HEK293 (cell line): ENCODE measurements around the gene GRIK2.

Experiments used
- CTCF ChIA-PET: fragments of 350-600 bp; formaldehyde crosslinking; extraction: SDS; loops from one replicate; lab custom pipeline; 2021; ENCODE audit warnings: antibody characterized with exemption; lab: Yijun Ruan, JAX
- POLR2A ChIA-PET: fragments of 300-600 bp; formaldehyde crosslinking; extraction: SDS; loops from one replicate; lab custom pipeline; 2020; ENCODE audit warnings: antibody characterized with exemption, inconsistent platforms; lab: Yijun Ruan, JAX
- H3K27ac ChIP-seq: fragments of 200-500 bp; sonication (Bioruptor generic); 2 replicates; pipeline ENCODE4 v1.5.1; 2014; ENCODE audit warnings: low read depth, low read length, control low read depth, inconsistent platforms; ENCODE audit errors: extremely low read depth
- H3K36me3 ChIP-seq, 2 experiments: fragments of 200-500 bp in 1 of 2; sonication (Bioruptor generic) in 1 of 2; 1 replicate in 1 of 2; 2 replicates in 1 of 2; pipeline ENCODE4 v1.5.1; 2014 to 2017; ENCODE audit warnings: inconsistent platforms in 2 of 2, low read length in 2 of 2; ENCODE audit not compliant: control insufficient read depth in 2 of 2, insufficient read depth in 1 of 2
- H3K4me1 ChIP-seq: fragments of 200-500 bp; sonication (Bioruptor generic); 2 replicates; pipeline ENCODE4 v1.5.1; 2014; ENCODE audit warnings: mild to moderate bottlenecking, low read length, inconsistent platforms; ENCODE audit not compliant: control insufficient read depth, insufficient read depth
- H3K4me3 ChIP-seq: 2 replicates; pipeline ENCODE4 v1.5.1; 2011; ENCODE audit warnings: low read depth, mild to moderate bottlenecking, control low read depth, low read length, moderate library complexity
- H3K9me3 ChIP-seq: fragments of 200-500 bp; sonication (Bioruptor generic); 2 replicates; pipeline ENCODE4 v1.5.1; 2014; ENCODE audit warnings: low read depth, low read length, inconsistent platforms; ENCODE audit not compliant: control insufficient read depth, insufficient read depth
- FEZF1 ChIP-seq: fragments of 450-650 bp; formaldehyde crosslinking; IDR thresholded peaks from 2 replicates; pipeline ENCODE4 v1.5.1; 2016; ENCODE audit warnings: missing biosample characterization, missing genetic modification characterization
- REPIN1 ChIP-seq: fragments of 450-650 bp; formaldehyde crosslinking; IDR thresholded peaks from 2 replicates; pipeline ENCODE4 v1.5.1; 2017; ENCODE audit warnings: missing biosample characterization, missing genetic modification characterization, low read depth
- REST ChIP-seq: fragments of 450-650 bp; formaldehyde crosslinking; IDR thresholded peaks from 2 replicates; pipeline ENCODE4 v1.5.1; 2016; ENCODE audit warnings: missing biosample characterization, missing genetic modification characterization
- TRIM28 ChIP-seq: IDR thresholded peaks from 2 replicates; pipeline ENCODE4 v1.6.1; 2011; ENCODE audit warnings: low read length, control low read depth, borderline replicate concordance
- ZBTB7A ChIP-seq: fragments of 450-650 bp; formaldehyde crosslinking; IDR thresholded peaks from 2 replicates; pipeline ENCODE4 v1.5.1; 2016; ENCODE audit warnings: low read depth, missing biosample characterization, missing genetic modification characterization
- ZFP37 ChIP-seq: fragments of 450-650 bp; formaldehyde crosslinking; IDR thresholded peaks from 2 replicates; pipeline ENCODE4 v1.5.1; 2016; ENCODE audit warnings: missing biosample characterization, missing genetic modification characterization
- ZFP41 ChIP-seq: fragments of 450-650 bp; formaldehyde crosslinking; IDR thresholded peaks from 2 replicates; pipeline ENCODE4 v1.5.1; 2016; ENCODE audit warnings: missing biosample characterization, missing genetic modification characterization, borderline replicate concordance
- ZNF133 ChIP-seq: fragments of 450-650 bp; formaldehyde crosslinking; IDR thresholded peaks from 2 replicates; pipeline ENCODE4 v1.5.1; 2016; ENCODE audit warnings: missing biosample characterization, missing genetic modification characterization
- ZNF140 ChIP-seq: fragments of 450-650 bp; formaldehyde crosslinking; IDR thresholded peaks from 2 replicates; pipeline ENCODE4 v1.5.1; 2016; ENCODE audit warnings: missing biosample characterization, missing genetic modification characterization
- ZNF24 ChIP-seq: fragments of 450-650 bp; formaldehyde crosslinking; IDR thresholded peaks from 2 replicates; pipeline ENCODE4 v1.5.1; 2016; ENCODE audit warnings: missing biosample characterization, missing genetic modification characterization
- ZNF311 ChIP-seq: fragments of 450-650 bp; formaldehyde crosslinking; IDR thresholded peaks from 2 replicates; pipeline ENCODE4 v1.5.1; 2017; ENCODE audit warnings: missing biosample characterization, missing genetic modification characterization, borderline replicate concordance
- ZNF324 ChIP-seq: fragments of 450-650 bp; formaldehyde crosslinking; IDR thresholded peaks from 2 replicates; pipeline ENCODE4 v1.5.1; 2016; ENCODE audit warnings: missing biosample characterization, missing genetic modification characterization
- ZNF549 ChIP-seq: fragments of 450-650 bp; IDR thresholded peaks from 2 replicates; pipeline ENCODE4 v1.5.1; 2018; ENCODE audit warnings: missing biosample characterization, missing genetic modification characterization, mild to moderate bottlenecking, inconsistent platforms, moderate library complexity
- ZNF596 ChIP-seq: fragments of 450-650 bp; IDR thresholded peaks from 2 replicates; pipeline ENCODE4 v1.5.0; 2018; ENCODE audit warnings: missing biosample characterization, mild to moderate bottlenecking, missing genetic modification characterization, moderate library complexity
- ZNF621 ChIP-seq: fragments of 450-650 bp; formaldehyde crosslinking; IDR thresholded peaks from 2 replicates; pipeline ENCODE4 v1.5.1; 2017; ENCODE audit warnings: missing biosample characterization, missing genetic modification characterization
- ZNF623 ChIP-seq: fragments of 450-650 bp; formaldehyde crosslinking; IDR thresholded peaks from 2 replicates; pipeline ENCODE4 v1.5.1; 2016; ENCODE audit warnings: missing biosample characterization, missing genetic modification characterization
- ZNF654 ChIP-seq: fragments of 450-650 bp; formaldehyde crosslinking; IDR thresholded peaks from 2 replicates; pipeline ENCODE4 v1.5.1; 2016; ENCODE audit warnings: low read depth, missing biosample characterization, missing genetic modification characterization
- ZNF776 ChIP-seq: fragments of 450-650 bp; formaldehyde crosslinking; IDR thresholded peaks from 2 replicates; pipeline ENCODE4 v1.5.0; 2017; ENCODE audit warnings: missing biosample characterization, missing genetic modification characterization, borderline replicate concordance
- ZXDB ChIP-seq: fragments of 450-650 bp; formaldehyde crosslinking; IDR thresholded peaks from 2 replicates; pipeline ENCODE4 v1.5.1; 2016; ENCODE audit warnings: missing biosample characterization, missing genetic modification characterization
- TF ChIP-seq, protein P1 (sequence below): fragments of 450-650 bp; formaldehyde crosslinking; IDR thresholded peaks from 2 replicates; pipeline ENCODE4; 2016; ENCODE audit warnings: missing biosample characterization, missing genetic modification characterization
- TF ChIP-seq, protein P2 (sequence below): fragments of 450-650 bp; formaldehyde crosslinking; IDR thresholded peaks from 2 replicates; pipeline ENCODE4 v1.5.1; 2017; ENCODE audit warnings: missing biosample characterization, missing genetic modification characterization
- TF ChIP-seq, protein P3 (sequence below): fragments of 450-650 bp; formaldehyde crosslinking; IDR thresholded peaks from 2 replicates; pipeline ENCODE4 v1.5.1; 2016; ENCODE audit warnings: missing biosample characterization, missing genetic modification characterization, borderline replicate concordance

GRIK2 gene

DNA sequence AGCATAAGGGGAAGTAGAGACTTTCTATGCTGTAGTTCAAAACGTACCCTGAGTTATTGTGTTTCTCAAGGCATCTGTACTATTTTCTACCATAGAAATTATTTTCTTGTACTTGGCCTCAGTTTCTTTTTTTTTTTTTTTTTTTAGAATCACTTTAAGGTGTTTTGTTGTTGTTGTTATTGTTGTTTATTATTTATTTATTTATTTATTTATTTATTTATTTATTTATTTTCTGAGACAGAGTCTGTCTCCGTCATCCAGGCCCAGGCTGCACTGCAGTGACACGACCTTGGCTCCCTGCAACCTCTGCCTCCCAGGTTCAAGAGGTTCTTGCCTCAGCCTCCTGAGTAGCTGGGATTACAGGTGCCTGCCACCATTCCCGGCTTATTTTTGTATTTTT lies 179.1 kb downstream of the GRIK2 start (continued):
- TF ChIP-seq ZNF140 (tag by site-specific recombination) (peak; percentile 79; the same call in 1 of the 2 replicates), ZXDB (tag by site-specific recombination) (peak; percentile 41; the same call in 1 of the 2 replicates)
- TF ChIP-seq, protein P1, sequence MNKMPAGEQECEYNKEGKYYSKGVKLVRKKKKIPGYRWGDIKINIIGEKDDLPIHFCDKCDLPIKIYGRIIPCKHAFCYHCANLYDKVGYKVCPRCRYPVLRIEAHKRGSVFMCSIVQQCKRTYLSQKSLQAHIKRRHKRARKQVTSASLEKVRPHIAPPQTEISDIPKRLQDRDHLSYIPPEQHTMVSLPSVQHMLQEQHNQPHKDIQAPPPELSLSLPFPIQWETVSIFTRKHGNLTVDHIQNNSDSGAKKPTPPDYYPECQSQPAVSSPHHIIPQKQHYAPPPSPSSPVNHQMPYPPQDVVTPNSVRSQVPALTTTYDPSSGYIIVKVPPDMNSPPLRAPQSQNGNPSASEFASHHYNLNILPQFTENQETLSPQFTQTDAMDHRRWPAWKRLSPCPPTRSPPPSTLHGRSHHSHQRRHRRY, result no peak

DNA sequence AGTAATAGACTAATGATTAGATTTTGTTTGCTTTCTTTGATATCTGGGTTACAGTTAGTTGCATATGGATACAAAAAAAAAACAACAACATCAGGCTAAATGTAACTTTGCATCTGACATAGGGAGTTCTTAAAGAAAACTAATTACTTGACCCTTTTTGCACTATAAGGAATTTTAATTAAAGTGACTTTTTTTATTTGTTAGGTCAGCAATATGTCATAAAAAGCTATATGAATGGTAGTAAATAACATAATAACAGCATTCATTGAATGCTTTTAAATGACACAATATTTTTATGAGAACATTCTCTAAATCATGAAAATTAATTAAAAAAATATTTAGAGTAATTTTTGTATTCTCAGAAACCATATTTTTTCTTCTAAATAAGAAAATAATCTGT lies 183.6 kb downstream of the GRIK2 start:
- no peaks in the 10 kb centered on the region for H3K4me1 ChIP-seq
- TF ChIP-seq, protein P2, sequence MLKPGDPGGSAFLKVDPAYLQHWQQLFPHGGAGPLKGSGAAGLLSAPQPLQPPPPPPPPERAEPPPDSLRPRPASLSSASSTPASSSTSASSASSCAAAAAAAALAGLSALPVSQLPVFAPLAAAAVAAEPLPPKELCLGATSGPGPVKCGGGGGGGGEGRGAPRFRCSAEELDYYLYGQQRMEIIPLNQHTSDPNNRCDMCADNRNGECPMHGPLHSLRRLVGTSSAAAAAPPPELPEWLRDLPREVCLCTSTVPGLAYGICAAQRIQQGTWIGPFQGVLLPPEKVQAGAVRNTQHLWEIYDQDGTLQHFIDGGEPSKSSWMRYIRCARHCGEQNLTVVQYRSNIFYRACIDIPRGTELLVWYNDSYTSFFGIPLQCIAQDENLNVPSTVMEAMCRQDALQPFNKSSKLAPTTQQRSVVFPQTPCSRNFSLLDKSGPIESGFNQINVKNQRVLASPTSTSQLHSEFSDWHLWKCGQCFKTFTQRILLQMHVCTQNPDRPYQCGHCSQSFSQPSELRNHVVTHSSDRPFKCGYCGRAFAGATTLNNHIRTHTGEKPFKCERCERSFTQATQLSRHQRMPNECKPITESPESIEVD, result no peak
- TF ChIP-seq ZBTB7A (no peak), FEZF1 (tag by site-specific recombination) (no peak), ZNF654 (no peak), REPIN1 (no peak), ZFP41 (tag by site-specific recombination) (no peak), ZNF324 (tag by site-specific recombination) (no peak), ZNF133 (tag by site-specific recombination) (no peak), ZNF311 (tag by site-specific recombination) (no peak), ZNF776 (no peak), ZNF623 (tag by site-specific recombination) (no peak), ZNF596 (tag by site-specific recombination) (no peak), ZNF140 (tag by site-specific recombination) (no peak), ZNF549 (no peak)
- TF ChIP-seq, protein P3, sequence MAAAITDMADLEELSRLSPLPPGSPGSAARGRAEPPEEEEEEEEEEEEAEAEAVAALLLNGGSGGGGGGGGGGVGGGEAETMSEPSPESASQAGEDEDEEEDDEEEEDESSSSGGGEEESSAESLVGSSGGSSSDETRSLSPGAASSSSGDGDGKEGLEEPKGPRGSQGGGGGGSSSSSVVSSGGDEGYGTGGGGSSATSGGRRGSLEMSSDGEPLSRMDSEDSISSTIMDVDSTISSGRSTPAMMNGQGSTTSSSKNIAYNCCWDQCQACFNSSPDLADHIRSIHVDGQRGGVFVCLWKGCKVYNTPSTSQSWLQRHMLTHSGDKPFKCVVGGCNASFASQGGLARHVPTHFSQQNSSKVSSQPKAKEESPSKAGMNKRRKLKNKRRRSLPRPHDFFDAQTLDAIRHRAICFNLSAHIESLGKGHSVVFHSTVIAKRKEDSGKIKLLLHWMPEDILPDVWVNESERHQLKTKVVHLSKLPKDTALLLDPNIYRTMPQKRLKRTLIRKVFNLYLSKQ (tag by site-specific recombination), result no peak
- CTCF ChIA-PET, result interaction anchor here (0.6 kb wide), 1 partner anchor 17 kb away, joined by 3 read pairs; no protein-coding TSS in a partner anchor
- H3K36me3 ChIP-seq, result no peaks in the 10 kb centered on the region
- H3K9me3 ChIP-seq, result no peaks in the 10 kb centered on the region
- no peak overlapping the region for H3K4me3 ChIP-seq
- H3K27ac ChIP-seq, result no peak overlapping the region
- POLR2A ChIA-PET, result no interaction called here

DNA sequence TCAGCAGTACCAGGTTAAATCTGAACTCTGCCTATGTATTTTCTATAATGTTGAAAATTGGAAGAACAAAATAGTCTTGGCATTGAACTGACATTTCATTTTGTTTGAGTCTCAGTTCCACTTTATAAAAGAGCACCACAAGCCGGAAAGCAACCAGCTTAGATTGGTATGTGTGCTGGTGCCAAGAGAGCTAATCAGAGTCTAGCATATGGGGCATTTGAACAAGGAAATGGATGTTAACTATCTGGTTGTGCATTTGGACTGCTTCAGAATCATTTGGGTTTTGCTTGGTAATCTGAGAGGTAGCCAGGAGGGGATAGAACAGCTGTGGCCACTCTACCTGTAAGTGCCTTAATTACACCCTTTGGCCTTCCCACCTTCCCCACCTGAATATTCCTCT lies 184.8 kb downstream of the GRIK2 start:
- ChIA-PET CTCF (no interaction called here), POLR2A (no interaction called here)
- Histone ChIP-seq H3K4me3 (no peak overlapping the region), H3K4me1 (no peaks in the 10 kb centered on the region), H3K9me3 (no peaks in the 10 kb centered on the region)
- TF ChIP-seq TRIM28, result no peak
- TF ChIP-seq ZFP37 (tag by site-specific recombination), result no peak
- TF ChIP-seq REST (tag by site-specific recombination), result no peak
- no peak for TF ChIP-seq ZNF24 (tag by site-specific recombination)
- no peak for TF ChIP-seq ZNF621 (tag by site-specific recombination)
- TF ChIP-seq, all 188 proteins: peak for 0
- Histone ChIP-seq H3K27ac (no peak overlapping the region), H3K36me3 (no peaks in the 10 kb centered on the region)
